Thyroid gland (tissue), 4 donors: ENCODE data around the gene MON2.
"Not testable (repeated sequence)": the region's sequence is repeated elsewhere in the genome, so short reads cannot be mapped to it uniquely, and the experiment has no call there.

Source experiments
- POLR2A ChIP-seq, 2 donors: fragments of 450-650 bp; IDR thresholded peaks; one replicate each; pipeline ENCODE4 v1.6.1; 2017; ENCODE audit warnings: antibody characterized with exemption in 2 of 2, mild to moderate bottlenecking in 2 of 2, moderate library complexity in 1 of 2
- TF ChIP-seq, protein P1 (sequence below), 6 experiments: fragments of 200-600 bp in 3 of 6; fragments of 450-650 bp in 3 of 6; sonication (generic) in 3 of 6; IDR thresholded peaks; one replicate each; pipeline ENCODE4 v1.5.1; 2016 to 2019; ENCODE audit warnings: antibody characterized with exemption in 6 of 6, mild to moderate bottlenecking in 2 of 6, inconsistent platforms in 1 of 6, moderate library complexity in 1 of 6

DNA sequence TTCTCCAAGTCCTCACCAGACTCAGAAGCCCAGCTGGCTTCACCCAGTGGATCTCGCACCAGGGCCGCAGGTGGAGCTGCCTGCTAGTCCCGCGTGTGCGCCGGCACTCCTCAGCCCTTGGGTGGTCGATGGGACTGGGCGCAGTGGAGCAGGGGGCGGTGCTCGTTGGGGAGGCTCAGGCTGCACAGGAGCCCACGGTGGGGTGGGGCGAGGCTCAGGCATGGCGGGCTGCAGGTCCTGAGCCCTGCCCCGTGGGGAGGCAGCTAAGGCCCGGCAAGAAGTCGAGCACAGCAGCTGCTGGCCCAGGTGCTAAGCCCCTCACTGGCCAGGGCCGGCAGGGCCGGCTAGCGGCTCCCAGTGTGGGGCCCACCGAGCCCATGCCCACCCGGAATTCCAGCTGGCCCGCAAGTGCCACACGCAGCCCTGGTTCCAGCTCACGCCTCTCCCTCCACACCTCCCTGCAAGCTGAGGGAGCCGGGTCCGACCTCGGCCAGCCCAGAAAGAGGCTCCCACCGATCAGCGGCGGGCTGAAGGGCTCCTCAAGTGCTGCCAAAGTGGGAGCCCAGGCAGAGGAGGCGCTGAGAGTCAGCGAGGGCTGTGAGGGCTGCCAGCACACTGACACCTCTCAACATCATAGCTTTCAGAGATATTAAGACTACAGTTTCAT, 5.3 kb upstream of the MON2 start:
- not testable (repeated sequence) for TF ChIP-seq POLR2A (IDR thresholded peaks at IDR 0.05)
- TF ChIP-seq, protein P1, sequence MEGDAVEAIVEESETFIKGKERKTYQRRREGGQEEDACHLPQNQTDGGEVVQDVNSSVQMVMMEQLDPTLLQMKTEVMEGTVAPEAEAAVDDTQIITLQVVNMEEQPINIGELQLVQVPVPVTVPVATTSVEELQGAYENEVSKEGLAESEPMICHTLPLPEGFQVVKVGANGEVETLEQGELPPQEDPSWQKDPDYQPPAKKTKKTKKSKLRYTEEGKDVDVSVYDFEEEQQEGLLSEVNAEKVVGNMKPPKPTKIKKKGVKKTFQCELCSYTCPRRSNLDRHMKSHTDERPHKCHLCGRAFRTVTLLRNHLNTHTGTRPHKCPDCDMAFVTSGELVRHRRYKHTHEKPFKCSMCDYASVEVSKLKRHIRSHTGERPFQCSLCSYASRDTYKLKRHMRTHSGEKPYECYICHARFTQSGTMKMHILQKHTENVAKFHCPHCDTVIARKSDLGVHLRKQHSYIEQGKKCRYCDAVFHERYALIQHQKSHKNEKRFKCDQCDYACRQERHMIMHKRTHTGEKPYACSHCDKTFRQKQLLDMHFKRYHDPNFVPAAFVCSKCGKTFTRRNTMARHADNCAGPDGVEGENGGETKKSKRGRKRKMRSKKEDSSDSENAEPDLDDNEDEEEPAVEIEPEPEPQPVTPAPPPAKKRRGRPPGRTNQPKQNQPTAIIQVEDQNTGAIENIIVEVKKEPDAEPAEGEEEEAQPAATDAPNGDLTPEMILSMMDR (IDR thresholded peaks at IDR 0.05), result not testable (repeated sequence)
